Endothelial cell of umbilical vein (primary cell): ENCODE measurements around the gene CD80.

Source experiments
- CTCF ChIP-seq, 2 donors: IDR thresholded peaks; 1 replicate in 1 of 2; 2 replicates in 1 of 2; pipeline ENCODE4 v1.5.1; 2011; ENCODE audit warnings: low read length in 2 of 2, mild to moderate bottlenecking in 2 of 2, moderate library complexity in 2 of 2, control low read depth in 1 of 2, inconsistent platforms in 1 of 2, low read depth in 1 of 2; ENCODE audit not compliant: insufficient read depth in 1 of 2; ENCODE audit errors: extremely low read depth in 1 of 2
- EZH2 ChIP-seq: IDR thresholded peaks from 2 replicates; pipeline ENCODE4 v1.6.1; 2012; ENCODE audit warnings: borderline replicate concordance, low read depth, mild to moderate bottlenecking, moderate library complexity, low read length, inconsistent platforms; ENCODE audit not compliant: severe bottlenecking
- POLR2AphosphoS5 ChIP-seq: IDR thresholded peaks from 2 replicates; pipeline ENCODE4 v1.6.1; 2012; ENCODE audit warnings: low read depth, mild to moderate bottlenecking, control low read depth, low read length, moderate library complexity; ENCODE audit not compliant: insufficient read depth

GRCh38 chr3:119557877-119558269, 1.5 kb downstream of the CD80 start:
- TF ChIP-seq POLR2AphosphoS5, result no peak
- no peak for TF ChIP-seq CTCF (IDR thresholded peaks at IDR 0.05; ENCODE audit: extremely low read depth in 1 of 2, insufficient read depth in 1 of 2, low read depth in 1 of 2, low read length in 2 of 2)
- no peak for TF ChIP-seq EZH2
